HT1080 (cell line): Measurements from ENCODE around the gene LMCD1. TPM values are rescaled to one million over a fixed set of nuclear protein-coding genes. Genes with fewer than 3 reads are reported as not detected.
A peak's percentile ranks its signal among the peaks of the same experiment; 100 is the strongest.

Source experiments
- DNase-seq: peaks from one replicate; pipeline ENCODE4 v3.0.0-alpha.2; 2015; ENCODE audit warnings: low read depth
- polyA plus RNA-seq, 2 experiments: library from polyadenylated mRNA; depleted of rRNA; stranded (reverse); fragments of >200 nt; gene quantifications; 2 replicates each; pipeline ENCODE4 v1.2.3, GENCODE V29; 2015
- total RNA-seq: library from RNA; depleted of rRNA; stranded (reverse); fragments of >200 nt; shearing (Covaris generic); gene quantifications from 2 replicates; pipeline ENCODE4 v1.2.3, GENCODE V29; 2014; rRNA removed

Gene LMCD1, protein sequence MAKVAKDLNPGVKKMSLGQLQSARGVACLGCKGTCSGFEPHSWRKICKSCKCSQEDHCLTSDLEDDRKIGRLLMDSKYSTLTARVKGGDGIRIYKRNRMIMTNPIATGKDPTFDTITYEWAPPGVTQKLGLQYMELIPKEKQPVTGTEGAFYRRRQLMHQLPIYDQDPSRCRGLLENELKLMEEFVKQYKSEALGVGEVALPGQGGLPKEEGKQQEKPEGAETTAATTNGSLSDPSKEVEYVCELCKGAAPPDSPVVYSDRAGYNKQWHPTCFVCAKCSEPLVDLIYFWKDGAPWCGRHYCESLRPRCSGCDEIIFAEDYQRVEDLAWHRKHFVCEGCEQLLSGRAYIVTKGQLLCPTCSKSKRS
- 1.3 and 6.8 TPM in 2 replicates for total RNA-seq
- 8.8 and 11.1 TPM in 2 replicates for polyA plus RNA-seq (2015; cell fraction: cytosol; rRNA removed)
- 8.6 and 9.6 TPM in 2 replicates for polyA plus RNA-seq (2015; cell fraction: nucleus; rRNA removed)

GRCh38 chr3:8501371-8502131 is at the start of gene LMCD1:
Gene LMCD1, plus strand, starts transcription at chr3:8501823. Its CDS starts 116 bp downstream, at chr3:8501939.
- DNase-seq, result peak; percentile 94

GRCh38 chr3:8452112-8452511 is 49.5 kb upstream of the LMCD1 start:
- DNase-seq, result no peak

GRCh38 chr3:8453153-8453552 is 48.5 kb upstream of the LMCD1 start:
- DNase-seq, result no peak

DNA sequence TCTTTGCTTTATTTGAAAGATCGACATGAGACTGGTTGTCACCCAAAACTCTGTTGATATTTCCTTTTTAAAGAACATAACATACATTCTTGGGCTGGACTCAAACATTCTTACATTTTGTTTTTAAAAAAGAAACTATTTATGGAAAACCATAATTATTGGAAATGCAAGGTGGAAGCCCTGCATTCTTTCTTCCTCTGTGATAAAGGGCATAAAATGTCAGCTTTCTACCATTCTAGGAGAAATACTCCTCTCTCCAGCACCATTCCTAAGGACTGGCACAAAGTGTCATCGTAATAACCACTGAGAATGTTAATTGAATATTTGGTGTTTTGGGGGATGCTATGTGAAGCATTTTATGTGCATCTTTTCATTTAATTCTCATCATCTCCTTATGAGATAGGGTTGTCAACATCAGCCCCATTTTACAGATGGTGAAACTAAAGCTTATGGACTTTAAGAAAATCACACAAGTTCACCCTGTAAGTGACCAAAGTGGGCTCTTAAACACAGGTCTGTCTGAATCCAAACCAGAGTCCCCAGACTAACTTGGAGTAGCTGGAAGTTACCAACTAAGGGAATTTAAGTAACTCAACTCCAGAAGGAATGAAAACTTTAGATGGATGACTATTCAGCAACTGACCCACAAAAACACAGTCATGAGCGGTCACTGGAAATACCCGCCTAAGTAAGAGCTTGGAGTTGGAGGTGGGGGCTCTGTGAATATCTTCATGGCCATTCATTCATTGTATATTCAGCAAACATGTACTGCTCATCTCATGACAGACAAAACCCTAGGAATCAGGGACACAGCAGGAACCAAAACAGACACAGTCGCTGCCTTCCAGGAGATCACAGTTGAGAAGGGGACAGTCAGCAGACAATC is 45.9 kb upstream of the LMCD1 start:
- DNase-seq, result no peak

GRCh38 chr3:8456412-8456811 is 45.2 kb upstream of the LMCD1 start:
- DNase-seq, result no peak

DNA sequence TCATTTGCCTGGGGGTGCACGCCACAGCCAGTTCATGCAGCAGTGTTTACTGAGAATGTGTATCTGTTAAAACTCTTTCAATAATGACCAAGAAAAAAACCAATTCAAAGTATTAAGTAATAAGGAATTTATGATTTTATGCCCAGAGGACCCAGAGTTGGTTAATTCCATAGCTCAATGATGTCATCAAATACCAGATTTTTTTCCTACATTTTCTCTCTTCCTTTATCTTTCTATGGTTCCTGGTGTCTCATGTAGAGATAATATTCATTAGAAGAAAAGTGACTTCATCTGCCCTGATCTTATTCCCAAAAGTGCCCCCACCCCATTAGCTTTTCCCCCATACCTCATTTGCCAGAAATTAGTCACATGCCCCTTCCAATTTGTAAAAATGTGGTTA is 44.6 kb upstream of the LMCD1 start:
- DNase-seq, result no peak

DNA sequence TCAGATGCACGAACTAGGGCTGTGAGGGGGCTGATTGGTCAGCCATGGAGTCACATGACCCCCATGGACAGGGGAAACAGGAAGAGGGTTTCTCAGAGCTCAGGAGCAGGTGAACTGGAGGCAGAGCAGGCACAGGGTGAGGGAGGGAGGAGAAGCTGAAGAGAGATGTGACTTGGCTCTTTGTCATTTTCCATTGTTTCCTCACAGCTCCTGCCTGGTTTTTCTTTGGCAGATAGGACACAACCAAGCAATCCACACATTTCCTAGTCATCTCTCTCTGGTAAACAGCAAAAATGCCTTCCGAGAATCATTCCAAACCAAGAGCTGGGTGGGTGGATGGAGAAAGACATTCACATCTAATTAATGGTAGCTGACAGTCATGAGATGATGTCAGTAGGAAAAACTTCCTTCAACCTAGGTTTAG is 43.4 kb upstream of the LMCD1 start:
- peak; percentile 24 for DNase-seq

GRCh38 chr3:8458711-8459110 is 42.9 kb upstream of the LMCD1 start:
- DNase-seq, result peak; percentile 78

GRCh38 chr3:8460050-8460708 is 41.4 kb upstream of the LMCD1 start:
- no peak for DNase-seq

- peak; percentile 63 for DNase-seq
Measured at GRCh38 chr3:8460815-8461456, 40.7 kb upstream of the LMCD1 start.

- DNase-seq, result no peak
Measured at GRCh38 chr3:8464668-8465067, 37.0 kb upstream of the LMCD1 start.

DNA sequence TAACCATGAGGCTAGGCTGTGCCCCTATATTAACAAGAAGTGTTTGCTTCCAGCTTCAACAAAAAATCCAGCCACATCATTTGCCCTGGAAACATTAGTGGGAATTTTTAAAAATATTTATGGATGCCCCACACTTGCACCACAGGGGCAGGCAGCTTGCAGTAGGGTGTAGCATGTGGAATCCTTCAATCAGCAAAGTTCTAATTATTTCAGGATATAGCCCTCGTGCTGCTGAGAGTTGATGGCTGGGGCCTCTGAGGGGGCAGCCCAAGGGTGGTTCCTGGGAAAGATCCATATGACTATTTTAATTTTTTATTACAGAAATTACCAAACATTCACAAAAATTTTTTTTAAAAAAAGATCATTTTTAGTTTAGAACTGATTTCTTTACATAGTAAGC is 35.1 kb upstream of the LMCD1 start:
- DNase-seq, result no peak

- DNase-seq, result no peak
Measured at GRCh38 chr3:8470801-8471200, 30.8 kb upstream of the LMCD1 start.

GRCh38 chr3:8472549-8472948 is 29.1 kb upstream of the LMCD1 start:
- DNase-seq, result no peak

GRCh38 chr3:8473029-8473428 is 28.6 kb upstream of the LMCD1 start:
- no peak for DNase-seq

GRCh38 chr3:8473990-8474389 is 27.6 kb upstream of the LMCD1 start:
- no peak for DNase-seq

GRCh38 chr3:8474991-8475390 is 26.6 kb upstream of the LMCD1 start:
- DNase-seq, result no peak

- no peak for DNase-seq
Measured at GRCh38 chr3:8480699-8481098, 20.9 kb upstream of the LMCD1 start.

DNA sequence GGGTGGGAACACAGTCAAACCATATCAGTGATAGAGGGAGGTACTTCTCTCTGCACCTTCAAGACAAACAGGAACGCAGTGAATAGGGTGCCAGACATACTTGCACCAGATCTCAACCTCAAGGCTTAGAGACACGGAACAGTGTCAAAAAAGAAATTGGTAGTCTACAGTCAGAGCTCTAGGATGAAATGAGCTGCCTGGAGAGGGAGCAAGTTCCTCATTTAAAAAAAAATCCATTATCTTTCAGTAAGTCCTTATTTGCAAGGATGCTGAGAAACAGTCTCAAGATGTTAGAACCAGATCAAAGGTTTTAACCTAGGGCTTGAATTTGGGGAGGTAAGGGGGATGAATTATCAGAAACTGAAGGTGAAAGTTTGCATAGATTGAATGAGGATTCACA is 20.2 kb upstream of the LMCD1 start:
- no peak for DNase-seq

- no peak for DNase-seq
Measured at GRCh38 chr3:8482263-8482662, 19.4 kb upstream of the LMCD1 start.
